Glutamatergic neuron (in vitro differentiated cells): ENCODE measurements around the gene ICAM3. TPM values are rescaled to one million over a fixed set of nuclear protein-coding genes. Genes with fewer than 3 reads are reported as not detected.

Source experiments
- DNase-seq: peaks from one replicate; pipeline ENCODE4 v3.0.0; 2022
- H3K27ac Mint-ChIP-seq: one replicate; pipeline ENCODE4 v1.8.0; 2020; ENCODE audit warnings: mild to moderate bottlenecking, mixed read lengths, inconsistent platforms; ENCODE audit not compliant: unreplicated experiment
- H3K27me3 Mint-ChIP-seq: one replicate; pipeline ENCODE4 v1.8.0; 2020; ENCODE audit warnings: mild to moderate bottlenecking, moderate library complexity, mixed read lengths, inconsistent platforms; ENCODE audit not compliant: unreplicated experiment
- H3K36me3 Mint-ChIP-seq: one replicate; pipeline ENCODE4 v1.8.0; 2020; ENCODE audit warnings: mild to moderate bottlenecking, mixed read lengths, inconsistent platforms; ENCODE audit not compliant: unreplicated experiment
- H3K4me1 Mint-ChIP-seq: one replicate; pipeline ENCODE4 v1.8.0; 2020; ENCODE audit warnings: mild to moderate bottlenecking, low read depth, mixed read lengths, inconsistent platforms; ENCODE audit not compliant: unreplicated experiment
- H3K4me3 Mint-ChIP-seq: one replicate; pipeline ENCODE4 v1.8.0; 2020; ENCODE audit warnings: mild to moderate bottlenecking, mixed read lengths, inconsistent platforms; ENCODE audit not compliant: unreplicated experiment
- H3K9me3 Mint-ChIP-seq: one replicate; pipeline ENCODE4 v1.8.0; 2020; ENCODE audit warnings: mild to moderate bottlenecking, moderate library complexity, mixed read lengths, inconsistent platforms; ENCODE audit not compliant: unreplicated experiment
- CTCF ChIP-seq: fragments of 200-600 bp; sonication (generic); IDR thresholded peaks from one replicate; pipeline ENCODE4 v1.5.0; 2021; ENCODE audit not compliant: partially characterized antibody, unreplicated experiment
- total RNA-seq: library from RNA; stranded (reverse); fragmentation: NEBNext Ultra II Directional; extraction: Animal tissue kit (Norgen Biotek cat#: 25700); gene quantifications from one replicate; pipeline ENCODE4 v1.2.1, GENCODE V29; 2021; ENCODE audit not compliant: unreplicated experiment

The ICAM3 gene
- total RNA-seq, 1 donor from 2014 or later = 2.0 TPM

- no peak for DNase-seq
- Mint-ChIP-seq H3K27ac (peak overlapping the region; percentile 17), H3K27me3 (peaks cover 8% of the 10 kb centered on the region), H3K4me1 (peaks cover 2% of the 10 kb centered on the region), H3K9me3 (no peaks in the 10 kb centered on the region), H3K4me3 (no peak overlapping the region), H3K36me3 (no peaks in the 10 kb centered on the region)
- no peak for TF ChIP-seq CTCF
Measured at GRCh38 chr19:10299545-10300458, 39.6 kb downstream of the ICAM3 start.

- Mint-ChIP-seq H3K27ac (peak overlapping the region; percentile 5), H3K4me1 (peaks cover 5% of the 10 kb centered on the region)
Measured at GRCh38 chr19:10295847-10296591, 43.4 kb downstream of the ICAM3 start.

GRCh38 chr19:10295305-10295846 lies 44.0 kb downstream of the ICAM3 start:
- Mint-ChIP-seq H3K36me3 (no peaks in the 10 kb centered on the region), H3K27ac (peak overlapping the region; percentile 5), H3K27me3 (peaks cover 26% of the 10 kb centered on the region), H3K4me1 (peaks cover 6% of the 10 kb centered on the region), H3K4me3 (peak overlapping the region; percentile 72), H3K9me3 (peaks cover 9% of the 10 kb centered on the region)
- no peak for TF ChIP-seq CTCF
- peak; percentile 39 for DNase-seq

More at GRCh38 chr19:10295847-10296591, 43.4 kb downstream of the ICAM3 start:
- TF ChIP-seq CTCF = no peak
- Mint-ChIP-seq H3K36me3 (no peaks in the 10 kb centered on the region), H3K9me3 (peaks cover 9% of the 10 kb centered on the region), H3K4me3 (peak overlapping the region; percentile 72), H3K27me3 (peaks cover 24% of the 10 kb centered on the region)
- peak; percentile 75 for DNase-seq

- no peaks in the 10 kb centered on the region for H3K36me3 Mint-ChIP-seq
- DNase-seq = peak; percentile 43
- peaks cover 5% of the 10 kb centered on the region for H3K4me1 Mint-ChIP-seq
- peaks cover 9% of the 10 kb centered on the region for H3K9me3 Mint-ChIP-seq
- TF ChIP-seq CTCF = no peak
- H3K4me3 Mint-ChIP-seq = no peak overlapping the region
- H3K27me3 Mint-ChIP-seq = peaks cover 29% of the 10 kb centered on the region
- H3K27ac Mint-ChIP-seq = no peak overlapping the region
Measured at GRCh38 chr19:10294368-10294697, 45.1 kb downstream of the ICAM3 start.
